Fibroblast of the aortic adventitia (primary cell): ENCODE data around the gene WDR91. TPM values are rescaled to one million over a fixed set of nuclear protein-coding genes. Genes with fewer than 3 reads are reported as not detected.

Experiments
- DNase-seq: peaks from one replicate; pipeline ENCODE4 v3.0.0-alpha.2; 2010; ENCODE audit warnings: low read depth
- H3K4me3 ChIP-seq: 2 replicates; pipeline ENCODE4 v1.5.1; 2011; ENCODE audit warnings: low read depth, mild to moderate bottlenecking, control low read depth, low read length, moderate library complexity
- total RNA-seq: library from RNA; depleted of rRNA; stranded (reverse); fragments of >200 nt; gene quantifications from 2 replicates; pipeline ENCODE4 v1.2.3, GENCODE V29; 2012; ENCODE audit warnings: low replicate concordance
- TF ChIP-seq, protein P1 (sequence below): IDR thresholded peaks from 2 replicates; pipeline ENCODE4 v1.5.1; 2011; ENCODE audit warnings: mild to moderate bottlenecking, low read length, control low read depth, inconsistent platforms; ENCODE audit not compliant: insufficient read depth

WDR91 gene
- total RNA-seq, 1 donor: 6.5 TPM

DNA sequence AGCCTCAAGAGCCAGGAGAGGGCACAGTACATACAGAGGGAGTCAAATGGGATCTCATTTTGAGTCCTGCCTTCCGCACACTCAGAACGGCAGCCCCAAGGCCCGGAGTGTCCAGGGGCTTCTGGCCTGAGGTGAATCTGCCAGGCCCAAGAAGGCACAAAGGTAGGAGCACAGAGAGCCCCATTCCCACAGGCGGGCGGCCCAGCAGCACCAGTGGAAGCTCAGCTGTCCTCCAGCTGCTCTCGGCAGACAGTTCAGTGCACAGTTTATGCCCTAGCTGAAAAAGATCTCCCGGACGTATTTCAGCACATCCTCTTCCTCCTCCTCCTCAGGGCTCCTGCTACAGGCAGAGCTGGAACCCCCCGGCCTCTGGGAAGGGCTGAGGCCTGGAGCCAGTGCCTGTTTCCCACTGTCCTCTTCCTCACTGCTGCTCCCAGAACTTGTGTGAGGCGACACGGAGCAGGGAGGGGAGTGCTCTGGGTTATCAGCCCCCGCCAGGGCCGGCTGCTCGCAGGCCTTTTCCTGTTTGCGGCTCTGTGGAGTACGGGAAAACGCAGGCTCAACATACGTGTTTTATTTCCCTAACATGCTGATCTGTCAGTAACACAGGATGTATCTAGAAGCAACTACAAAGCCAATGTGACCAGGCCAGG lies 44.9 kb downstream of the WDR91 start:
- H3K4me3 ChIP-seq: no peak overlapping the region
- TF ChIP-seq, protein P1, sequence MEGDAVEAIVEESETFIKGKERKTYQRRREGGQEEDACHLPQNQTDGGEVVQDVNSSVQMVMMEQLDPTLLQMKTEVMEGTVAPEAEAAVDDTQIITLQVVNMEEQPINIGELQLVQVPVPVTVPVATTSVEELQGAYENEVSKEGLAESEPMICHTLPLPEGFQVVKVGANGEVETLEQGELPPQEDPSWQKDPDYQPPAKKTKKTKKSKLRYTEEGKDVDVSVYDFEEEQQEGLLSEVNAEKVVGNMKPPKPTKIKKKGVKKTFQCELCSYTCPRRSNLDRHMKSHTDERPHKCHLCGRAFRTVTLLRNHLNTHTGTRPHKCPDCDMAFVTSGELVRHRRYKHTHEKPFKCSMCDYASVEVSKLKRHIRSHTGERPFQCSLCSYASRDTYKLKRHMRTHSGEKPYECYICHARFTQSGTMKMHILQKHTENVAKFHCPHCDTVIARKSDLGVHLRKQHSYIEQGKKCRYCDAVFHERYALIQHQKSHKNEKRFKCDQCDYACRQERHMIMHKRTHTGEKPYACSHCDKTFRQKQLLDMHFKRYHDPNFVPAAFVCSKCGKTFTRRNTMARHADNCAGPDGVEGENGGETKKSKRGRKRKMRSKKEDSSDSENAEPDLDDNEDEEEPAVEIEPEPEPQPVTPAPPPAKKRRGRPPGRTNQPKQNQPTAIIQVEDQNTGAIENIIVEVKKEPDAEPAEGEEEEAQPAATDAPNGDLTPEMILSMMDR: no peak
- DNase-seq: no peak

- TF ChIP-seq, protein P1: no peak
- DNase-seq: no peak
- no peak overlapping the region for H3K4me3 ChIP-seq
Measured at GRCh38 chr7:135165862-135166261, 45.5 kb downstream of the WDR91 start.

- no peak for DNase-seq
- TF ChIP-seq, protein P1: no peak
- no peak overlapping the region for H3K4me3 ChIP-seq
Measured at GRCh38 chr7:135164357-135165061, 46.8 kb downstream of the WDR91 start.

GRCh38 chr7:135162382-135163001 lies 48.8 kb downstream of the WDR91 start:
- no peak for DNase-seq
- TF ChIP-seq, protein P1: no peak
- no peak overlapping the region for H3K4me3 ChIP-seq

GRCh38 chr7:135161669-135162068 lies 49.7 kb downstream of the WDR91 start:
- no peak for DNase-seq
- TF ChIP-seq, protein P1: no peak

DNA sequence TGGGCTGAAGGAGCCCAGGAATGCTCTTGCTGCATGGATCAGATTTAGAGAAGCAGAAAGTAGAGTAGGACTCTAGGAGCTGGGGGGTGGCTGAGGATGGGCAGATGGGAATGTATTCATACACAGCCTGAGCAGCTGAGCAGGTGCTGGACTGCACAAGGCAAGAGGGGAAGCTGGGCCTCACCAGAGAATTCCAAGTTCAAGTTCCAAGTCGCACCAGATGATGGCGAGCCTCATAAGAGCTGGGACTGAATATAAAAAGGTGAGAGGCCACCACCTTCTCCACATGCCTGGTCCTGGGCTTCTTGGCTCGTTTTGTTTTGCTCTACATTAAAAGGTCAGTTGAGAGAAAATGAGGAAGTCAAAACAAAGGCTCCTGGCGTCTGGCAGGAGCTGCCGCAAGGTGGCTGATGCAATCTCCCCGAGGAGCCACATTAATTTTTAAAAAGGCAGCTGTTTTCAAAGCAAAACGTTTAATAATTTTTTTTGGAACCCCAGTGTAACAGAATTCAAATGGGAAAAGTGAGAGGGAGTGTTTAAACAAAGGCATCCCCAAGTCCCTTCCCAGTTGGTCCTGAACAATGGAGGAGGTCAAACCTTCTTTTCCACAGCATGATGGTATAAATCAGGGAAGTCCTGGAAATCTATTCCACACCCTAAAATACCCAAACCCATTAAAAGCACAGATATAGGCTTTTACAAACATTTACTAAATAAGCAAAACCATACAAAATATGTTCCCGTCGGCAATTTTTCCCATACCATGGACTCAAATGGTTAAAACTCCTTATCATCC lies 50.3 kb downstream of the WDR91 start:
- TF ChIP-seq, protein P1: peak; percentile 9
- no peak overlapping the region for H3K4me3 ChIP-seq
- DNase-seq: peak; percentile 32

More at GRCh38 chr7:135161669-135162068, 49.7 kb downstream of the WDR91 start:
- no peak overlapping the region for H3K4me3 ChIP-seq
